A549 (cell line): ENCODE results near the gene CDH5. TPM values are rescaled to one million over a fixed set of nuclear protein-coding genes. Genes with fewer than 3 reads are reported as not detected.

Experiments
- ATAC-seq, 2 experiments: fragments of 200-7000 bp in 1 of 2; fragments of >200 bp in 1 of 2; cut with Nextera tagmentation in 1 of 2; cut with Tn5 transposase in 1 of 2; 3 replicates each; pipeline versions ENCODE4 v1.8.0 to v1.9.1; 2018 to 2020; ENCODE audit warnings: mild to moderate bottlenecking in 1 of 2, moderate library complexity in 1 of 2
- CTCF ChIA-PET: fragments of 300-600 bp; sonication (Branson Sonifier 250); formaldehyde crosslinking; extraction: SDS; loops from one replicate; lab custom pipeline; 2021; ENCODE audit warnings: antibody characterized with exemption, inconsistent platforms; lab: Yijun Ruan, JAX
- POLR2A ChIA-PET: fragments of 350-600 bp; formaldehyde crosslinking; extraction: SDS; loops from one replicate; lab custom pipeline; 2021; ENCODE audit warnings: antibody characterized with exemption, inconsistent platforms; lab: Yijun Ruan, JAX
- DNase-seq, 2 experiments: peaks; one replicate each; pipeline versions ENCODE4 v3.0.0 to v3.0.0-alpha.2; 2011 to 2016; ENCODE audit warnings: low read depth in 1 of 2, low spot score in 1 of 2
- FAIRE-seq: peaks from 2 replicates; lab custom pipeline; 2011; peaks lifted over from hg19 to GRCh38; lab: Jason Lieb, UNC
- H3K27ac ChIP-seq, 2 experiments: fragments of >200 bp; sonication (Bioruptor Twin); formaldehyde crosslinking; 3 replicates each; pipeline ENCODE4 v1.5.1; 2016 to 2017
- H3K4me1 ChIP-seq: fragments of >200 bp; sonication (Bioruptor Twin); formaldehyde crosslinking; 3 replicates; pipeline ENCODE4 v1.6.1; 2016
- H3K4me2 ChIP-seq: fragments of >200 bp; sonication (Bioruptor Twin); formaldehyde crosslinking; 3 replicates; pipeline ENCODE4 v1.6.1; 2016
- H3K4me3 ChIP-seq: fragments of >200 bp; sonication (Bioruptor Twin); formaldehyde crosslinking; 3 replicates; pipeline ENCODE4 v1.5.1; 2016
- H3K9me3 ChIP-seq: fragments of >200 bp; sonication (Bioruptor Twin); formaldehyde crosslinking; 3 replicates; pipeline ENCODE4 v1.6.1; 2016
- BHLHE40 ChIP-seq: IDR thresholded peaks from 2 replicates; pipeline ENCODE4 v1.6.1; 2012; ENCODE audit warnings: low read depth, low read length, inconsistent platforms
- CBX2 ChIP-seq: fragments of 200-600 bp; sonication (generic); IDR thresholded peaks from 2 replicates; pipeline ENCODE4 v1.6.1; 2016; ENCODE audit warnings: low read depth, mild to moderate bottlenecking, borderline replicate concordance
- CHD2 ChIP-seq: fragments of 150-350 bp; IDR thresholded peaks from 2 replicates; pipeline ENCODE4 v1.6.1; 2014; ENCODE audit warnings: low read length; ENCODE audit not compliant: partially characterized antibody
- CTCF ChIP-seq: fragments of >200 bp; sonication (Bioruptor Twin); formaldehyde crosslinking; IDR thresholded peaks from 3 replicates; pipeline ENCODE4 v1.5.1; 2016
- EHF ChIP-seq: fragments of 250-450 bp; sonication (Bioruptor Pico); IDR thresholded peaks from 2 replicates; pipeline ENCODE4 v1.5.0; 2020; ENCODE audit warnings: mild to moderate bottlenecking
- EHMT2 ChIP-seq: fragments of 200-600 bp; sonication (generic); IDR thresholded peaks from 2 replicates; pipeline ENCODE4 v1.6.1; 2016; ENCODE audit warnings: antibody characterized with exemption, low read depth, mild to moderate bottlenecking, moderate library complexity
- EP300 ChIP-seq, 2 experiments: fragments of >200 bp; sonication (Bioruptor Twin); formaldehyde crosslinking; IDR thresholded peaks; 2 replicates in 1 of 2; 3 replicates in 1 of 2; pipeline ENCODE4 v1.6.1; 2016 to 2017
- FOSL2 ChIP-seq, 2 experiments: fragments of 450-650 bp in 1 of 2; fragments of >200 bp in 1 of 2; sonication (Bioruptor Twin) in 1 of 2; formaldehyde crosslinking; IDR thresholded peaks; 2 replicates each; pipeline versions ENCODE4 v1.5.0 to v1.6.1; 2016 to 2020; ENCODE audit warnings: mild to moderate bottlenecking in 1 of 2, moderate library complexity in 1 of 2
- FOXS1 ChIP-seq: fragments of 250-450 bp; sonication (Bioruptor Pico); IDR thresholded peaks from 2 replicates; pipeline ENCODE4 v1.5.0; 2020; ENCODE audit warnings: mild to moderate bottlenecking, moderate library complexity
- GATA3 ChIP-seq: IDR thresholded peaks from 2 replicates; pipeline ENCODE4 v1.6.1; 2012; ENCODE audit warnings: borderline replicate concordance
- HOXB13 ChIP-seq: fragments of 250-450 bp; sonication (Bioruptor Pico); IDR thresholded peaks from 2 replicates; pipeline ENCODE4 v1.5.0; 2020; ENCODE audit warnings: low read depth, mild to moderate bottlenecking, moderate library complexity
- KDM5A ChIP-seq: fragments of 200-600 bp; sonication (generic); IDR thresholded peaks from 2 replicates; pipeline ENCODE4 v1.6.1; 2016; ENCODE audit warnings: antibody characterized with exemption, mild to moderate bottlenecking
- MAX ChIP-seq: IDR thresholded peaks from 2 replicates; pipeline ENCODE4 v1.6.1; 2012
- NFE2L2 ChIP-seq: fragments of 150-350 bp; conservative IDR thresholded peaks from 2 replicates; pipeline ENCODE4 v1.6.1; 2014; ENCODE audit warnings: low read length
- NR3C1 ChIP-seq: fragments of >200 bp; sonication (Bioruptor Twin); formaldehyde crosslinking; IDR thresholded peaks from 3 replicates; pipeline ENCODE4 v1.6.1; 2017
- PHF8 ChIP-seq: fragments of 200-600 bp; sonication (generic); IDR thresholded peaks from 2 replicates; pipeline ENCODE4 v1.6.1; 2016; ENCODE audit warnings: low read depth, mild to moderate bottlenecking, antibody characterized with exemption, moderate library complexity, borderline replicate concordance
- POLR2AphosphoS2 ChIP-seq: conservative IDR thresholded peaks from 2 replicates; pipeline ENCODE4 v1.6.1; 2012; ENCODE audit warnings: low read length, improper control_type of control experiment, inconsistent platforms
- RAD21 ChIP-seq, 2 experiments: fragments of >200 bp in 1 of 2; sonication (Bioruptor Twin) in 1 of 2; formaldehyde crosslinking in 1 of 2; IDR thresholded peaks in 1 of 2; conservative IDR thresholded peaks in 1 of 2; 2 replicates in 1 of 2; 3 replicates in 1 of 2; pipeline ENCODE4 v1.6.1; 2012 to 2018; ENCODE audit warnings: inconsistent platforms in 1 of 2
- RFX5 ChIP-seq: fragments of 450-650 bp; IDR thresholded peaks from 2 replicates; pipeline ENCODE4 v1.7.1; 2014; ENCODE audit warnings: antibody characterized with exemption, mild to moderate bottlenecking, moderate library complexity
- SREBF2 ChIP-seq: fragments of 450-650 bp; IDR thresholded peaks from 2 replicates; pipeline ENCODE4 v1.6.1; 2014; ENCODE audit warnings: mild to moderate bottlenecking, moderate library complexity
- ZNF302 ChIP-seq: fragments of 250-450 bp; sonication (Bioruptor Pico); IDR thresholded peaks from 2 replicates; pipeline ENCODE4 v1.9.0; 2021; ENCODE audit warnings: inconsistent platforms, mild to moderate bottlenecking, moderate library complexity
- ZSCAN20 ChIP-seq: fragments of 250-450 bp; sonication (Bioruptor Pico); IDR thresholded peaks from 2 replicates; pipeline ENCODE4 v1.8.0; 2022; ENCODE audit warnings: mild to moderate bottlenecking, moderate library complexity
- WGBS: methylation state at CpG from one replicate; pipeline ENCODE4 v1.1.6; 2017; ENCODE audit errors: missing lambda C conversion rate; 5-methylcytosine and 5-hydroxymethylcytosine counted together
- polyA plus RNA-seq, 4 experiments: library from polyadenylated mRNA; depleted of rRNA in 3 of 4; stranded (reverse); fragments of >200 nt; fragmentation: RNase III in 1 of 4; extraction: RNeasy Plus Mini Kit Qiagen cat#74134 plus additional on column Dnase treatment in 1 of 4; gene quantifications; 2 replicates in 3 of 4; 3 replicates in 1 of 4; pipeline ENCODE4 v1.2.3, GENCODE V29; 2011 to 2017
- TF ChIP-seq, protein P1 (sequence below): fragments of 200-600 bp; sonication (generic); IDR thresholded peaks from 2 replicates; pipeline ENCODE4 v1.6.1; 2016; ENCODE audit warnings: antibody characterized with exemption, mild to moderate bottlenecking, moderate library complexity
- TF ChIP-seq, protein P2 (sequence below): IDR thresholded peaks from 2 replicates; pipeline ENCODE4 v1.6.1; 2012; ENCODE audit warnings: low read depth, borderline replicate concordance

CDH5 gene
- polyA plus RNA-seq, 2 of the 4 experiments (the other 2 are of a cell fraction) = 0.01 TPM; not detected in 1

- no peak for TF ChIP-seq SREBF2
- no peak for TF ChIP-seq EP300 (IDR thresholded peaks at IDR 0.05)
- TF ChIP-seq HOXB13 (CRISPR knock-in tag) = no peak
- no peak for TF ChIP-seq CTCF
- TF ChIP-seq PHF8 = no peak
- TF ChIP-seq POLR2AphosphoS2 = no peak
- no peak for TF ChIP-seq MAX
- TF ChIP-seq EHMT2 = no peak
- TF ChIP-seq, protein P1, sequence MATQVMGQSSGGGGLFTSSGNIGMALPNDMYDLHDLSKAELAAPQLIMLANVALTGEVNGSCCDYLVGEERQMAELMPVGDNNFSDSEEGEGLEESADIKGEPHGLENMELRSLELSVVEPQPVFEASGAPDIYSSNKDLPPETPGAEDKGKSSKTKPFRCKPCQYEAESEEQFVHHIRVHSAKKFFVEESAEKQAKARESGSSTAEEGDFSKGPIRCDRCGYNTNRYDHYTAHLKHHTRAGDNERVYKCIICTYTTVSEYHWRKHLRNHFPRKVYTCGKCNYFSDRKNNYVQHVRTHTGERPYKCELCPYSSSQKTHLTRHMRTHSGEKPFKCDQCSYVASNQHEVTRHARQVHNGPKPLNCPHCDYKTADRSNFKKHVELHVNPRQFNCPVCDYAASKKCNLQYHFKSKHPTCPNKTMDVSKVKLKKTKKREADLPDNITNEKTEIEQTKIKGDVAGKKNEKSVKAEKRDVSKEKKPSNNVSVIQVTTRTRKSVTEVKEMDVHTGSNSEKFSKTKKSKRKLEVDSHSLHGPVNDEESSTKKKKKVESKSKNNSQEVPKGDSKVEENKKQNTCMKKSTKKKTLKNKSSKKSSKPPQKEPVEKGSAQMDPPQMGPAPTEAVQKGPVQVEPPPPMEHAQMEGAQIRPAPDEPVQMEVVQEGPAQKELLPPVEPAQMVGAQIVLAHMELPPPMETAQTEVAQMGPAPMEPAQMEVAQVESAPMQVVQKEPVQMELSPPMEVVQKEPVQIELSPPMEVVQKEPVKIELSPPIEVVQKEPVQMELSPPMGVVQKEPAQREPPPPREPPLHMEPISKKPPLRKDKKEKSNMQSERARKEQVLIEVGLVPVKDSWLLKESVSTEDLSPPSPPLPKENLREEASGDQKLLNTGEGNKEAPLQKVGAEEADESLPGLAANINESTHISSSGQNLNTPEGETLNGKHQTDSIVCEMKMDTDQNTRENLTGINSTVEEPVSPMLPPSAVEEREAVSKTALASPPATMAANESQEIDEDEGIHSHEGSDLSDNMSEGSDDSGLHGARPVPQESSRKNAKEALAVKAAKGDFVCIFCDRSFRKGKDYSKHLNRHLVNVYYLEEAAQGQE = no peak
- no peak for TF ChIP-seq ZNF302
- TF ChIP-seq NR3C1 = no peak
- TF ChIP-seq FOSL2 (IDR thresholded peaks at IDR 0.05) = no peak
- no peak for TF ChIP-seq FOSL2 (CRISPR knock-in tag; IDR thresholded peaks at IDR 0.05)
- no peak for TF ChIP-seq EHF (CRISPR knock-in tag)
- no peak for TF ChIP-seq RAD21 (conservative IDR thresholded peaks at IDR 0.05 in 1 of 2, IDR thresholded peaks at IDR 0.05 in 1 of 2)
- no peak for TF ChIP-seq RFX5
- TF ChIP-seq FOXS1 (CRISPR knock-in tag) = no peak
- TF ChIP-seq CHD2 = no peak
- CTCF ChIA-PET = interaction anchor here (0.8 to 7.1 kb wide), 4 partner anchors 10 to 206 kb away, joined by 3 to 68 read pairs (median 20); no protein-coding TSS in a partner anchor
- Histone ChIP-seq H3K27ac (no peak overlapping the region), H3K4me3 (no peak overlapping the region), H3K4me2 (no peak overlapping the region), H3K9me3 (no peaks in the 10 kb centered on the region), H3K4me1 (peaks cover 8% of the 10 kb centered on the region)
- DNase-seq = no peak
- ATAC-seq = no peak
- FAIRE-seq = no peak
- 88% methylated on average over 59 of the region's 61 CpGs for WGBS
- POLR2A ChIA-PET = no interaction called here
Observed at GRCh38 chr16:66402591-66403230, 36.2 kb downstream of the CDH5 start.

GRCh38 chr16:66403531-66404145, 37.1 kb downstream of the CDH5 start:
- Histone ChIP-seq H3K4me1 (peaks cover 17% of the 10 kb centered on the region), H3K4me2 (no peak overlapping the region), H3K9me3 (no peaks in the 10 kb centered on the region), H3K27ac (no peak overlapping the region), H3K4me3 (no peak overlapping the region)
- FAIRE-seq = no peak
- CTCF ChIA-PET = interaction anchor here (0.8 to 7.1 kb wide), 10 partner anchors 11 to 469 kb away, joined by 3 to 185 read pairs (median 26); no protein-coding TSS in a partner anchor
- 65% methylated on average over 4 of the region's 5 CpGs for whole genome bisulfite sequencing
- no peak for ATAC-seq
- no peak for DNase-seq
- no peak for TF ChIP-seq EHMT2
- no peak for TF ChIP-seq ZNF302
- TF ChIP-seq, protein P2, sequence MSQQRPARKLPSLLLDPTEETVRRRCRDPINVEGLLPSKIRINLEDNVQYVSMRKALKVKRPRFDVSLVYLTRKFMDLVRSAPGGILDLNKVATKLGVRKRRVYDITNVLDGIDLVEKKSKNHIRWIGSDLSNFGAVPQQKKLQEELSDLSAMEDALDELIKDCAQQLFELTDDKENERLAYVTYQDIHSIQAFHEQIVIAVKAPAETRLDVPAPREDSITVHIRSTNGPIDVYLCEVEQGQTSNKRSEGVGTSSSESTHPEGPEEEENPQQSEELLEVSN = no peak
- no peak for TF ChIP-seq HOXB13 (CRISPR knock-in tag)
- TF ChIP-seq GATA3 = no peak
- no peak for TF ChIP-seq POLR2AphosphoS2
- no peak for TF ChIP-seq ZSCAN20
- no peak for TF ChIP-seq KDM5A
- TF ChIP-seq, protein P1 = no peak
- TF ChIP-seq NFE2L2 = no peak
- TF ChIP-seq BHLHE40 = no peak
- TF ChIP-seq CBX2 = no peak
- POLR2A ChIA-PET = no interaction called here
